T-helper 22 cell (primary cell): ENCODE measurements around the gene WAPL.
"Not testable (repeated sequence)": the region's sequence is repeated elsewhere in the genome, so short reads cannot be mapped to it uniquely, and the experiment has no call there.

Source experiments
- DNase-seq: peaks from one replicate; pipeline ENCODE4 v3.0.0-alpha.2; 2020; ENCODE audit warnings: low read depth

Gene WAPL

DNA sequence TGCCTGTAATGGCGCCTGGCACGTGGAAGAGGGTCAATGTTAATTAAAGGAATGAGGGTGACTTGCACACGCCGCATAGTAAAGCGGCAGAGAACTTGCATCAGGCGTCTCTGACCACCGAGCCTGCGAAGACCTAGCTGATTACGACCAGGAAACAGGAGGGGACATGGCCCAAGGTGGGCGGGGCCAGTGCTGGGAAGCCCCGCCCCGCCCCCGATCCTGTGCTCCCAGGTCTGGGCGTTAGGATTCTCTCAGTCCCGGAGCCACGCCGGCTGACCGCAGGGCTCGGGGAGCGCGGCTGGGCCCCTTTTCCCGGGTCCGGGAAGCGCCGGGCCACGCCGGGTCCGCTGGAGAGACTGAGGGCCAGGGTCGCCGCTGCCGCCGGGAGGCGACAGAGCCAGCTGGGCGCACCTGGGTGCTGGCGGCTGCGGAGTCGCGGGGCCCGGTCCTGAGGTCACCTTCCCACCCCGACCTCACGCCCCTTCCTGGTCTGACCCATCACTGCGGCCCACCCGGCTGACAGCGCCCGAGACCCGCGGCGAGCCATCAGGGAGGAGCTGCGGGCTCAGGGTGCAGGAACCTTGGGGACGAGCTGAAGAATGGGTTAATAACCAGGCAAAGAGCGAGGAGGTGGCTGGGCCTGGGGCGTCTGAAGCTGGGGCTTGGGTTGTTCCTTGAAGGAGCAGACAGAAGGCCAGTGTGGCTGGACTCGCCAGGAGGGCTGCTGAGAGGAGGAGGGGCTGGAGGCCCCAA, 132.0 kb downstream of the WAPL start:
- DNase-seq = no peak

- not testable (repeated sequence) for DNase-seq
Observed at GRCh38 chr10:86389109-86389440, 132.5 kb downstream of the WAPL start.

- no peak for DNase-seq
Observed at GRCh38 chr10:86388119-86388704, 133.4 kb downstream of the WAPL start.

- DNase-seq = no peak
Observed at GRCh38 chr10:86387178-86387794, 134.3 kb downstream of the WAPL start.

GRCh38 chr10:86385806-86386205, 135.8 kb downstream of the WAPL start:
- no peak for DNase-seq
